ENCODE results near the gene FAM43B. TPM values are rescaled to one million over a fixed set of nuclear protein-coding genes. Genes with fewer than 3 reads are reported as not detected.
"Not testable (repeated sequence)": the region's sequence is repeated elsewhere in the genome, so short reads cannot be mapped to it uniquely, and the experiment has no call there.

The FAM43B gene
- total RNA-seq, 4 donors from 2014 or later, result 0.90 to 1.0 TPM; not detected in 2

DNA sequence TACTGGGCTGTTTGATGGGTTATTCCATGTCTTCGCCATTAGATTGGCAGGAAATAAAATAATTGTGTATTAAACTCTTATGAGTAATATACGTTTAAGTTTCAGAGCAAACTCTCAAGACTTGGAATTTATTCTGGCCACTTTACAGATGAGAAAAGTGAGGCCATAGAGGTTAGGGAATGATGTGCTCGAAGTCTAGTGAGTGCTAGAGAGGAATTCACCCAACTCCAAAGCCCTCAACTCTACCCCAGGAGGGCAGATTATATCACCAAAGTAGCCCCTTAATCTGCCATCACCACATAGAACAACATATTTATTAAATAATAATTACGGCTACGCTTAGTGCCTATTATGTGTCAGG is 44.0 kb upstream of the FAM43B start:
- 63 to 66% methylated on average over 5 of the region's 5 CpGs for WGBS, 2 donors
- H3K4me1 ChIP-seq, result peaks cover 0 to 49% (median 14%) of the 10 kb centered on the region in 4 donors
- DNase-seq (ENCODE audit: low spot score in 2 of 2), result no peak
- peak overlapping the region; percentile 76 to 98 (median 92) for H3K4me3 ChIP-seq
- peaks cover 0 to 11% (median 0%) of the 10 kb centered on the region in 3 donors for H3K36me3 ChIP-seq
- TF ChIP-seq, protein P1, sequence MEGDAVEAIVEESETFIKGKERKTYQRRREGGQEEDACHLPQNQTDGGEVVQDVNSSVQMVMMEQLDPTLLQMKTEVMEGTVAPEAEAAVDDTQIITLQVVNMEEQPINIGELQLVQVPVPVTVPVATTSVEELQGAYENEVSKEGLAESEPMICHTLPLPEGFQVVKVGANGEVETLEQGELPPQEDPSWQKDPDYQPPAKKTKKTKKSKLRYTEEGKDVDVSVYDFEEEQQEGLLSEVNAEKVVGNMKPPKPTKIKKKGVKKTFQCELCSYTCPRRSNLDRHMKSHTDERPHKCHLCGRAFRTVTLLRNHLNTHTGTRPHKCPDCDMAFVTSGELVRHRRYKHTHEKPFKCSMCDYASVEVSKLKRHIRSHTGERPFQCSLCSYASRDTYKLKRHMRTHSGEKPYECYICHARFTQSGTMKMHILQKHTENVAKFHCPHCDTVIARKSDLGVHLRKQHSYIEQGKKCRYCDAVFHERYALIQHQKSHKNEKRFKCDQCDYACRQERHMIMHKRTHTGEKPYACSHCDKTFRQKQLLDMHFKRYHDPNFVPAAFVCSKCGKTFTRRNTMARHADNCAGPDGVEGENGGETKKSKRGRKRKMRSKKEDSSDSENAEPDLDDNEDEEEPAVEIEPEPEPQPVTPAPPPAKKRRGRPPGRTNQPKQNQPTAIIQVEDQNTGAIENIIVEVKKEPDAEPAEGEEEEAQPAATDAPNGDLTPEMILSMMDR (IDR thresholded peaks at IDR 0.05), result no peak
- TF ChIP-seq EP300 (IDR thresholded peaks at IDR 0.05) (no peak), POLR2A (IDR thresholded peaks at IDR 0.05) (no peak)
- no peaks in the 10 kb centered on the region for H3K9me3 ChIP-seq
- H3K27ac ChIP-seq, result peak overlapping the region; percentile 56 to 92 (median 86)
- H3K27me3 ChIP-seq, result peaks cover 0 to 9% of the 10 kb centered on the region in 2 donors

DNA sequence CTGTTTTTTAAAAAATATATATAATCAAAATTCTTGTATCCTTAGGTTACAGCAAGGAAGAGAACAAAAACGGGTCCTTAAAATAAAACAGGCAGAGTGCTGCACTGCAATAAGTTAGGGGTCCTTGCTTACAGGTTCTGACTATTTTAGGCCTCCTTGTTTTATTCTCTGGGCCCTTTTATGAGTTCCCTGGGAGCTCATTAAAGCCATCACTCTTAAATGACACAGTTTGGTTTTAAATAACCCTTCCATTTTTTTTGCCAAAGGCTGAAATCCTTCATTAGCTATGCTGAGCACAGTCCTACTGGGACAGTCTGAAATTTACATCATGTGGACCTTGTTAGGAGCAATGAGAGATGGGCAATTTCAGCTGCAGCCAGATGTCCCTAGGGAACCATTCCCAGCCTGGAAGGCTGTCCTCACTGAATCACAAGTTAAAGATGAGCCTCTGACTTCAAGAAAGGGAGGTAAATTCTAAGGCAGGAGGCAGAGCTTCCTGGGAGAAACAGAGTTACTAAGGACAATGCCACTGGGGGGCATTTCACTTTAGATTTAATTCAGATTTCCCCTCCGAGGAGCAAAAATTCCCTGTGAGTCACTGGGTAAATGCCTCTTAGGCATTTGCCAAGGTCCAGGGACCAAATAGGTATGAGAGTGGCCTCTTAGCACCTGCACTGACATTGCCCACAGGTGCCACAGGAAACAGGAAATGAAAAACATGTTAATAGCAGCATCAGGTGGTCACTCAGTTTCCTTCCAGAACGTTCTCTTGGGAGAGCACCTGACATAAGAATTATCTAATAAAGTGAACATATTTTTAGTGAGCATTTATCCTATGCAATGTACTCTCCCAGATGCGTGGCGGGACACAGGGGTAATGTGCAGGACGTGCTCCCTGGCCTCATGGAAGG is 40.6 kb upstream of the FAM43B start:
- peaks cover 0 to 16% (median 8%) of the 10 kb centered on the region in 4 donors for H3K4me1 ChIP-seq
- DNase-seq (ENCODE audit: low spot score in 2 of 2), result no peak
- 50 to 54% methylated on average over 6 of the region's 6 CpGs for WGBS, 2 donors
- peaks cover 0 to 9% of the 10 kb centered on the region in 2 donors for H3K27me3 ChIP-seq
- no peaks in the 10 kb centered on the region for H3K36me3 ChIP-seq
- no peaks in the 10 kb centered on the region for H3K9me3 ChIP-seq
- no peak overlapping the region for H3K27ac ChIP-seq
- H3K4me3 ChIP-seq, result no peak overlapping the region
- no peak for TF ChIP-seq EP300 (IDR thresholded peaks at IDR 0.05)

DNA sequence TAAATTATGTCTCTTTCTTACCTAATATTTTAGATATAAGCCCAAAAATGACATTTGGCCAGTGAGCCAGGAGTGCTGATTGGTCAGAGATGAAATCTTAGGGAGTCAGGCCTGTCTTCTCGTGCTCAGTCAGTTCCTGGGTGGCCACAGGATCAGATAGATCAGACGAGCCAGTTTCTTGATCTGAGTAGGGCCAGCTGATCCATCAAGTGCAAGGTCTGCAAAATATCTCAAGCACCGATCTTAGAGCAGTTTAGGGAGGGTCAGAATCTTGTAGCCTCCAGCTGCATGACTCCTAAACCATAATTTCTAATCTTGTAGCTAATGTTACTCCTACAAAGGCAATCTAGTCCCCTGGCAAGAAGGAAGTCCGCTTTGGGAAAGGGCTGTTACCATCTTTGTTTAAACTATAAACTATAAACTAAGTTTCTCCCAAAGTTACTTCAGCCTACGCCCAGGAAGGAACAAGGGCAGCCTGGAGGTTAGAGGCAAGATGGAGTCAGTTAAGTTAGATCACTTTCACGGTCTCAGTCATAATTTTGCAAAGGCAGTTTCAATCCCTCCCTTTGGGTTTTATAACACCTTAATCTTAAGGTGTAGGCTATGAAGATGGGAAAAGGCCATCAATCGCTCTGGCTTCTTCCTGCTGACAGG is 32.6 kb upstream of the FAM43B start:
- not testable (repeated sequence) for H3K36me3 ChIP-seq; H3K4me1 ChIP-seq; DNase-seq (ENCODE audit: low spot score in 2 of 2); H3K9me3 ChIP-seq; H3K27ac ChIP-seq; H3K4me3 ChIP-seq
- peaks cover 0 to 11% of the 10 kb centered on the region in 2 donors for H3K27me3 ChIP-seq
- 50 to 62% methylated on average over 7 of the region's 7 CpGs for WGBS, 2 donors

DNA sequence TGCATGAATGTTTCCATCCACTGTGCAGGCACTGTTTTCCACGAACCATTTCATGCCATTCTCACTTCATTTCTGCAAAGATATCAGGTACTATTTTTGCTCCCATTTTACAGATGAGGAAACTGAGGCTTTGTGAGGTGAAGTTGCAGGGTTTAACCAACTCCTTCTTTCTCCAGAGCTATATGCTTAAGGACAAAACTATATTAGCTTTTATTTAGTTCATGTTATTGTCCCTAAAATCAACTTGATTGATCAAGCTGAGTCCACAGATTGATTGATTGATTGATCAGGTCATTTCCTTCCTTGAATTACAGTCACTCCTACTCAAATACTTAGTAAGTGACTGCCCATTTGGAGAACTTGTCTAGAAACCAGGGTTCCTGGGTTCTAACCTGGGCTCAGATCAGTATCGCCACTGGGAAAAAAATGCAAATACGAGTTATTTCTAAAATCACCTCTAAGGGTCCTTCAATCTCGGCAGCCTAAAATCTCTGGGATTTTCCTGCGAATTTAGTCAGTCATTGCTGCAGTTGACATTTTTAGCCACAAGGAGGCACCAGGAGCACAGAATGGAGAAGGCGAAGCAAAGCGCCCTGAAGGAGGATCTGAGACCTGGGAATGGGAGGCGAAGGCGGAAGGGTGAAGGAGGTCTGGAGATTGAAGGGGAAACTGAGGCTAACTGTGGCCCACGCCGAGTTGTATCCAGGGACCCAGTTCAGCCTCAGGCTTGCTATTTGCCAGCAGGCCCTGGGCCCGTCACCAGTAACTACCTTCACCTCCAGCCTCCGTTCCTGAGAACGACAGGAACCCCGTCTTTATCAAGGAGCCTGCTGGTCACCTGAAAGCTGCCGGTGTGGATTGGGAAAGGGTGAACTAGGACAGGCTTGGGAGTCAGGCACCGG is 30.2 kb upstream of the FAM43B start:
- 16 to 20% methylated on average over 17 of the region's 17 CpGs for WGBS, 2 donors
- Histone ChIP-seq H3K4me1 (peaks cover 0 to 6% (median 0%) of the 10 kb centered on the region in 4 donors), H3K4me3 (no peak overlapping the region), H3K27me3 (peaks cover 0 to 11% of the 10 kb centered on the region in 2 donors), H3K36me3 (no peaks in the 10 kb centered on the region), H3K9me3 (no peaks in the 10 kb centered on the region), H3K27ac (no peak overlapping the region)
- TF ChIP-seq EP300 (IDR thresholded peaks at IDR 0.05) (no peak), POLR2A (IDR thresholded peaks at IDR 0.05) (no peak)
- TF ChIP-seq, protein P1 (IDR thresholded peaks at IDR 0.05), result peak; percentile 81 to 93 (median 85)
- DNase-seq (ENCODE audit: low spot score in 2 of 2), result peak; percentile 65 to 96

DNA sequence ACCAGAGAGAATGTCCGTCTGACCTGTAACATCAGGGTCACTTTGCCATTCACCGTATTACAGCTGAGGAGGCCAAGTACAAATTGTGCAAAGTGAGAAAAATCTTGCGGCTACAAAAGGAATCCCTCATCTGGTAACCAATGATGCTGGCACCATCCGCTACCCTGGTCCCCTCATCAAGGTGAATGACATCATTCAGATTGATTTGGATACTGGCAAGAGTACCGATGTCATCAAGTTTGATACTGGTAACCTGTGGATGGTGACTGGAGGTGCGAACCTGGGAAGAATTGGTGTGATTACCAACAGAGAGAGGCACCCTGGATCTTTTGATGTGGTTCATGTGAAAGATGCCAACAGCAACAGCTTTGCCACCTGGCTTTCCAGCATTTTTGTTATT is 26.1 kb upstream of the FAM43B start:
- H3K9me3 ChIP-seq, result no peaks in the 10 kb centered on the region
- 80 to 84% methylated on average over 6 of the region's 6 CpGs for WGBS, 2 donors
- no peak for DNase-seq (ENCODE audit: low spot score in 2 of 2)
- no peak overlapping the region for H3K4me3 ChIP-seq
- H3K27ac ChIP-seq, result no peak overlapping the region
- no peaks in the 10 kb centered on the region for H3K36me3 ChIP-seq
- TF ChIP-seq POLR2A (IDR thresholded peaks at IDR 0.05), result no peak
- peaks cover 0 to 33% of the 10 kb centered on the region in 2 donors for H3K27me3 ChIP-seq
- peaks cover 0 to 6% (median 0%) of the 10 kb centered on the region in 4 donors for H3K4me1 ChIP-seq

DNA sequence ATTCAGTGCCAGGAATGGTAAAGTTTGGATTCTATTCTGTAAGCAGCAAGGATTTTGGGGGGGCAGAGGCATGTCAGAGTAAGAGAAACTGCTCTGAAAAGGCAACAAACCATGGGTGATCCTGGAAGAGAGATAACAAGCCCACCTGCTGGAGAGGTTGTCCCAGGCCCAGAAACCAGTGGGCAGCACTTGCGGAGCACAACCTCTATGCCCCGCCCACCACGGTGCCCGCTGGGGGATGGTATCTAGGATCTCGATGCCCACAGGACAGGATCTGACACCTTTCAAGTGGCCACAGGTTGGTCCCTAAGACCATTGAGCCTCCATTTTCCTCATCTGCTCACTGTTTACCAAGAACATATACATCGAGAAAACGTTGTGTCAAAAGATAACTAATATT is 24.2 kb upstream of the FAM43B start:
- Histone ChIP-seq H3K27ac (no peak overlapping the region), H3K4me1 (no peaks in the 10 kb centered on the region), H3K4me3 (no peak overlapping the region), H3K36me3 (no peaks in the 10 kb centered on the region), H3K27me3 (peaks cover 0 to 44% of the 10 kb centered on the region in 2 donors), H3K9me3 (no peaks in the 10 kb centered on the region)
- TF ChIP-seq, protein P1 (IDR thresholded peaks at IDR 0.05), result no peak
- no peak for TF ChIP-seq POLR2A (IDR thresholded peaks at IDR 0.05)
- TF ChIP-seq EP300 (IDR thresholded peaks at IDR 0.05), result no peak
- DNase-seq (ENCODE audit: low spot score in 2 of 2), result no peak
- 59 to 60% methylated on average over 7 of the region's 7 CpGs for WGBS, 2 donors

All from tibial nerve (tissue), 4 donors.